ENCODE results near the gene SLCO2B1. TPM values are rescaled to one million over a fixed set of nuclear protein-coding genes. Genes with fewer than 3 reads are reported as not detected.

SLCO2B1 gene
- total RNA-seq, 1 experiment from 2014 or later: not detected

- POLR2A ChIA-PET: interaction anchor here (0.6 to 1.0 kb wide), 2 partner anchors 11 to 13 kb away, joined by 3 read pairs; no protein-coding TSS in a partner anchor
- H3K9me3 Mint-ChIP-seq (ENCODE audit: unreplicated experiment): no peaks in the 10 kb centered on the region
- TF ChIP-seq, protein P1, sequence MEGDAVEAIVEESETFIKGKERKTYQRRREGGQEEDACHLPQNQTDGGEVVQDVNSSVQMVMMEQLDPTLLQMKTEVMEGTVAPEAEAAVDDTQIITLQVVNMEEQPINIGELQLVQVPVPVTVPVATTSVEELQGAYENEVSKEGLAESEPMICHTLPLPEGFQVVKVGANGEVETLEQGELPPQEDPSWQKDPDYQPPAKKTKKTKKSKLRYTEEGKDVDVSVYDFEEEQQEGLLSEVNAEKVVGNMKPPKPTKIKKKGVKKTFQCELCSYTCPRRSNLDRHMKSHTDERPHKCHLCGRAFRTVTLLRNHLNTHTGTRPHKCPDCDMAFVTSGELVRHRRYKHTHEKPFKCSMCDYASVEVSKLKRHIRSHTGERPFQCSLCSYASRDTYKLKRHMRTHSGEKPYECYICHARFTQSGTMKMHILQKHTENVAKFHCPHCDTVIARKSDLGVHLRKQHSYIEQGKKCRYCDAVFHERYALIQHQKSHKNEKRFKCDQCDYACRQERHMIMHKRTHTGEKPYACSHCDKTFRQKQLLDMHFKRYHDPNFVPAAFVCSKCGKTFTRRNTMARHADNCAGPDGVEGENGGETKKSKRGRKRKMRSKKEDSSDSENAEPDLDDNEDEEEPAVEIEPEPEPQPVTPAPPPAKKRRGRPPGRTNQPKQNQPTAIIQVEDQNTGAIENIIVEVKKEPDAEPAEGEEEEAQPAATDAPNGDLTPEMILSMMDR (IDR thresholded peaks at IDR 0.05; ENCODE audit: unreplicated experiment): no peak
- peaks cover 14% of the 10 kb centered on the region for H3K27me3 Mint-ChIP-seq (ENCODE audit: insufficient read depth, unreplicated experiment)
- no peak overlapping the region for H3K27ac Mint-ChIP-seq (ENCODE audit: low read depth, unreplicated experiment)
- CTCF ChIA-PET: interaction anchor here (0.5 to 3.8 kb wide), 10 partner anchors 10 to 373 kb away, joined by 3 to 24 read pairs (median 8); no protein-coding TSS in a partner anchor
- peak; percentile 49 for DNase-seq (ENCODE audit: unreplicated experiment)
- H3K36me3 Mint-ChIP-seq (ENCODE audit: insufficient read depth, unreplicated experiment): no peaks in the 10 kb centered on the region
- H3K4me3 Mint-ChIP-seq (ENCODE audit: unreplicated experiment): no peak overlapping the region
- intact Hi-C loops (cut with micrococcal nuclease): loop anchor here (5.0 kb wide), 1 partner anchor 38 kb away; no protein-coding TSS in a partner anchor
- H3K4me1 Mint-ChIP-seq (ENCODE audit: insufficient read depth, unreplicated experiment): peaks cover 5% of the 10 kb centered on the region
- BruUV-seq (replicated peaks): no TSS peak
Measured at GRCh38 chr11:75195167-75195962, 44.5 kb downstream of the SLCO2B1 start.

DNA sequence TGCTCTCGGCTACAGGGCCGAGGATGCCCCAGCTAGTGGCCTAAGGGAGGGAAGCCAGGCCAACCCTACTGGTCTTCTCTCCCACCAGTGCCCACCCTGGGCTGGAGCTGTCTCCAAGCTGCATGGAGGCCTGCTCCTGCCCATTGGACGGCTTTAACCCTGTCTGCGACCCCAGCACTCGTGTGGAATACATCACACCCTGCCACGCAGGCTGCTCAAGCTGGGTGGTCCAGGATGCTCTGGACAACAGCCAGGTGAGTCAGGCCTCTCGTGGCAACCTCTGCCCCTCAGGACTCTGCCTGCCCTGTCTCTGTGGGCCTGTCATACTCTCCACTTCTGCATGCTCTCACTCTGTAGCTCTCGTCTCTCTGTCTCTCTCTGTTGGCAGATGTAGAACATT is 45.5 kb downstream of the SLCO2B1 start:
- intact Hi-C loops (cut with micrococcal nuclease): loop anchor here (5.0 kb wide), 1 partner anchor 39 kb away; no protein-coding TSS in a partner anchor
- Mint-ChIP-seq H3K4me1 (ENCODE audit: insufficient read depth, unreplicated experiment) (peaks cover 5% of the 10 kb centered on the region), H3K36me3 (ENCODE audit: insufficient read depth, unreplicated experiment) (no peaks in the 10 kb centered on the region), H3K27me3 (ENCODE audit: insufficient read depth, unreplicated experiment) (peaks cover 21% of the 10 kb centered on the region), H3K9me3 (ENCODE audit: unreplicated experiment) (no peaks in the 10 kb centered on the region), H3K27ac (ENCODE audit: low read depth, unreplicated experiment) (no peak overlapping the region), H3K4me3 (ENCODE audit: unreplicated experiment) (no peak overlapping the region)
- no peak for DNase-seq (ENCODE audit: unreplicated experiment)
- BruUV-seq (replicated peaks): no TSS peak
- POLR2A ChIA-PET: no interaction called here
- CTCF ChIA-PET: interaction anchor here (0.7 to 3.8 kb wide), 8 partner anchors 8 to 259 kb away, joined by 3 to 24 read pairs (median 9); no protein-coding TSS in a partner anchor
- TF ChIP-seq, protein P1 (IDR thresholded peaks at IDR 0.05; ENCODE audit: unreplicated experiment): no peak

DNA sequence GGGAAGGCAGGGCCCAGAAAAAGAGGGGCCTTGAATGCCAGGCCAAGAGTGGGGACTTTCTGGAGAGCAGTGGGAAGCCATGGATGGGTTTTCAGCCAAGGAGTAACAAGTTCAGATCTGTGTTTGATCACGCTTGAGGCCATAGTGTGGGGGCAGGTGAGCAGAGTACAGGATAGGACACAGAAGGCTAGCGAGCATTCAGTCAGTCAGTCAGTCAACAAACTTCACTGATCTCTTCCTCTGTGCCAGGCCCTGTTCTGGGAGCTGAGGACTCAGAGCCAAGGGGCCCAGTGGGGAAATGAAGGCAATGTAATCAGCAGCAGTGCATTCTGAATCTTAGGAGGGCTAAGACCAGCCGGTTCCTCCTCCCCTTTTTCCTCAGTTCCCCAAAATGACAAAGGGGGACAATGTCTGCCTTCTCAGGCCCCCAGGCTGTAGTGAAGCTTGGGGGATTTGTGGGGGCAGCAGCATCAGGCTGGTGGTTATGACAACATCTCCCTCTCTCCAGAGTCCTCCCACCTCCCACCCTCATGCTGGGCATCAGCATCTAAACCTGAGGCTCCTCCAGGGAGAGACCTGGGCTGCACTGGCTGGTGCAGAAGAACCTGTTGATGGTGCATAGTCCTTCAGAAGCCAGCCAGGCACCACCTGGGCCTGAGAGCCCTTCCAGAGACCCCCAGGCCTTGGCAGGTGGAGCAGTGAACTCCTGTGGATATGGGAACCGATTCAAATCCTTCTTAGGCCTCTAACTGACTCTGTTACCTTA is 46.8 kb downstream of the SLCO2B1 start:
- POLR2A ChIA-PET: no interaction called here
- BruUV-seq (replicated peaks): no TSS peak
- H3K4me1 Mint-ChIP-seq (ENCODE audit: insufficient read depth, unreplicated experiment): peaks cover 5% of the 10 kb centered on the region
- H3K9me3 Mint-ChIP-seq (ENCODE audit: unreplicated experiment): no peaks in the 10 kb centered on the region
- no peak overlapping the region for H3K4me3 Mint-ChIP-seq (ENCODE audit: unreplicated experiment)
- H3K27ac Mint-ChIP-seq (ENCODE audit: low read depth, unreplicated experiment): no peak overlapping the region
- H3K27me3 Mint-ChIP-seq (ENCODE audit: insufficient read depth, unreplicated experiment): peaks cover 33% of the 10 kb centered on the region
- no peak for DNase-seq (ENCODE audit: unreplicated experiment)
- no peaks in the 10 kb centered on the region for H3K36me3 Mint-ChIP-seq (ENCODE audit: insufficient read depth, unreplicated experiment)
- CTCF ChIA-PET: interaction anchor here (0.9 to 3.8 kb wide), 4 partner anchors 7 to 57 kb away, joined by 5 to 24 read pairs (median 17); no protein-coding TSS in a partner anchor
- TF ChIP-seq, protein P1 (IDR thresholded peaks at IDR 0.05; ENCODE audit: unreplicated experiment): no peak
- intact Hi-C loops (cut with micrococcal nuclease): loop anchor here (5.0 kb wide), 1 partner anchor 40 kb away; no protein-coding TSS in a partner anchor

Measured in MCF 10A (cell line).